Glutamatergic neuron (in vitro differentiated cells): ENCODE data around the gene CSNK1G1. TPM values are rescaled to one million over a fixed set of nuclear protein-coding genes. Genes with fewer than 3 reads are reported as not detected.

Source experiments
- DNase-seq: peaks from one replicate; pipeline ENCODE4 v3.0.0; 2022
- H3K27ac Mint-ChIP-seq: one replicate; pipeline ENCODE4 v1.8.0; 2020; ENCODE audit warnings: mild to moderate bottlenecking, mixed read lengths, inconsistent platforms; ENCODE audit not compliant: unreplicated experiment
- H3K27me3 Mint-ChIP-seq: one replicate; pipeline ENCODE4 v1.8.0; 2020; ENCODE audit warnings: mild to moderate bottlenecking, moderate library complexity, mixed read lengths, inconsistent platforms; ENCODE audit not compliant: unreplicated experiment
- H3K36me3 Mint-ChIP-seq: one replicate; pipeline ENCODE4 v1.8.0; 2020; ENCODE audit warnings: mild to moderate bottlenecking, mixed read lengths, inconsistent platforms; ENCODE audit not compliant: unreplicated experiment
- H3K4me1 Mint-ChIP-seq: one replicate; pipeline ENCODE4 v1.8.0; 2020; ENCODE audit warnings: mild to moderate bottlenecking, low read depth, mixed read lengths, inconsistent platforms; ENCODE audit not compliant: unreplicated experiment
- H3K4me3 Mint-ChIP-seq: one replicate; pipeline ENCODE4 v1.8.0; 2020; ENCODE audit warnings: mild to moderate bottlenecking, mixed read lengths, inconsistent platforms; ENCODE audit not compliant: unreplicated experiment
- H3K9me3 Mint-ChIP-seq: one replicate; pipeline ENCODE4 v1.8.0; 2020; ENCODE audit warnings: mild to moderate bottlenecking, moderate library complexity, mixed read lengths, inconsistent platforms; ENCODE audit not compliant: unreplicated experiment
- total RNA-seq: library from RNA; stranded (reverse); fragmentation: NEBNext Ultra II Directional; extraction: Animal tissue kit (Norgen Biotek cat#: 25700); gene quantifications from one replicate; pipeline ENCODE4 v1.2.1, GENCODE V29; 2021; ENCODE audit not compliant: unreplicated experiment
- TF ChIP-seq, protein P1 (sequence below): fragments of 200-600 bp; sonication (generic); IDR thresholded peaks from one replicate; pipeline ENCODE4 v1.5.0; 2021; ENCODE audit not compliant: partially characterized antibody, unreplicated experiment

CSNK1G1 gene
- total RNA-seq, 1 donor from 2014 or later: 34.2 TPM

GRCh38 chr15:64163659-64164362 is 192.2 kb downstream of the CSNK1G1 start:
- TF ChIP-seq, protein P1, sequence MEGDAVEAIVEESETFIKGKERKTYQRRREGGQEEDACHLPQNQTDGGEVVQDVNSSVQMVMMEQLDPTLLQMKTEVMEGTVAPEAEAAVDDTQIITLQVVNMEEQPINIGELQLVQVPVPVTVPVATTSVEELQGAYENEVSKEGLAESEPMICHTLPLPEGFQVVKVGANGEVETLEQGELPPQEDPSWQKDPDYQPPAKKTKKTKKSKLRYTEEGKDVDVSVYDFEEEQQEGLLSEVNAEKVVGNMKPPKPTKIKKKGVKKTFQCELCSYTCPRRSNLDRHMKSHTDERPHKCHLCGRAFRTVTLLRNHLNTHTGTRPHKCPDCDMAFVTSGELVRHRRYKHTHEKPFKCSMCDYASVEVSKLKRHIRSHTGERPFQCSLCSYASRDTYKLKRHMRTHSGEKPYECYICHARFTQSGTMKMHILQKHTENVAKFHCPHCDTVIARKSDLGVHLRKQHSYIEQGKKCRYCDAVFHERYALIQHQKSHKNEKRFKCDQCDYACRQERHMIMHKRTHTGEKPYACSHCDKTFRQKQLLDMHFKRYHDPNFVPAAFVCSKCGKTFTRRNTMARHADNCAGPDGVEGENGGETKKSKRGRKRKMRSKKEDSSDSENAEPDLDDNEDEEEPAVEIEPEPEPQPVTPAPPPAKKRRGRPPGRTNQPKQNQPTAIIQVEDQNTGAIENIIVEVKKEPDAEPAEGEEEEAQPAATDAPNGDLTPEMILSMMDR: no peak
- peak overlapping the region; percentile 88 for H3K4me3 Mint-ChIP-seq
- peaks cover 24% of the 10 kb centered on the region for H3K4me1 Mint-ChIP-seq
- H3K9me3 Mint-ChIP-seq: peaks cover 14% of the 10 kb centered on the region
- H3K27ac Mint-ChIP-seq: peak overlapping the region; percentile 76
- H3K36me3 Mint-ChIP-seq: peaks cover under 1% of the 10 kb centered on the region
- no peak for DNase-seq
- peaks cover 5% of the 10 kb centered on the region for H3K27me3 Mint-ChIP-seq

DNA sequence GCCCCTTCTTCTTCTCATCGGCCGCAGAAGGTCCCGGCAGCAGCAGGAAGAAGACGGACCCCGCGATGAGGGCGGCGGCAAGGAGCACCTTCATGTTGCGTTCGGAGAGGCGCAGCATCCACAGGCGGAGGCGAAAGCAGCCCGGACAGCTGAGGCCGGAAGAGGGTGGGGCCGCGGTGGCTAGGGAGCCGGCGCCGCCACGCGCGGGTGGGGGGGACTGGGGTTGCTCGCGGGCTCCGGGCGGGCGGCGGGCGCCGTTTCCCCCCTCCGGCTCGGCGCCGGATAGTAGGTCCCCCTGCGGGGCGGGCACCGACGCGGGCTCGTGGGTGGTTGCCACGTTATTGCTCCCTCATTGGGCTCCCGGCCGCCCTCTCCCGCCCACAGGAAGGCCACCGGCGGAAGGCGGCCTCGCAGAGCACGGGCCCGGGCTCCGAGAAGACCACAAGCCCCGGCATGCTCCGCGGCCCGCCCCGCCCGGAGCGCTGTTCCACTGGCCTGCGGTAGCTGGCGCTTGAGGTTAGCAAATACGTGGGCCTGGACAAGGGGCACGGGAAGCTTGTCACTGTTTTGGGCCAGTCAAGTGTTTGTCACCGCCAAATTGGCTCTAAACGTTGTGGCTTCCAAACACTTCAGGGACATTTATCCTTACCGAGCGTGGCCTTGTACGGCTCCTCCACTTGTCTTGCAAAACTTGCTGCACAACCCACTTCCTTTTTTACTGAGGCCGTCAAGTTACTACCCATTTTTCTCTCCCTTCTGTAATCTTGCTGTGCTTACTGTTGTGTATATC is 192.9 kb downstream of the CSNK1G1 start, which contains the start of gene PPIB:
Gene PPIB, minus strand, starts transcription at position 154 of the 790 bp plus-strand sequence. Its CDS starts 36 bp downstream, at position 118.
- Mint-ChIP-seq H3K27ac (peak within 1 kb of the TSS; percentile 88), H3K36me3 (peaks cover 4% of the 10 kb centered on the region), H3K4me3 (peak within 1 kb of the TSS; percentile 94), H3K27me3 (peaks cover 5% of the 10 kb centered on the region), H3K9me3 (peaks cover 18% of the 10 kb centered on the region), H3K4me1 (peaks cover 28% of the 10 kb centered on the region)
- TF ChIP-seq, protein P1: no peak
- peak; percentile 96 for DNase-seq

DNA sequence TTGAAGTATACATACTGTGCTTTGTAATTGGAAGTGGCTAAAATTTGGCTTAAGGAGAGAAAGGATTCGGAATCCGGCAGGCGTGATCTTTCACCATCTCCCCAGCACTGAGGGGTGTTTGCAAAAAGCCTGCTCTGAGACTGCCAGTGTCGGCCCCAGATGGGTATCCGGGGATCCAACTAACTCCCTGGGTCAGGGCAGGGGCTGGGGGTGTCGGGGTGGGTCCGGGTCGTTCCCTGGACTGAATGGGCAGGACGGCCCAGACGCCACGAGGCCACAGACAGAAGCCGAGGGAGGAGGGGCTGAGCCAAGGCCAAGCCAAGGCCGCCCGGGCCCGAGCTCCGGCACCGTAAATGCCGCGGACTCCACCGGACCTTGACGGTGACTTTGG is 193.5 kb downstream of the CSNK1G1 start:
- Mint-ChIP-seq H3K36me3 (peaks cover 4% of the 10 kb centered on the region), H3K27me3 (peaks cover 5% of the 10 kb centered on the region), H3K4me3 (peak overlapping the region; percentile 94), H3K9me3 (peaks cover 18% of the 10 kb centered on the region), H3K27ac (peak overlapping the region; percentile 88), H3K4me1 (peaks cover 28% of the 10 kb centered on the region)
- TF ChIP-seq, protein P1: no peak
- no peak for DNase-seq

DNA sequence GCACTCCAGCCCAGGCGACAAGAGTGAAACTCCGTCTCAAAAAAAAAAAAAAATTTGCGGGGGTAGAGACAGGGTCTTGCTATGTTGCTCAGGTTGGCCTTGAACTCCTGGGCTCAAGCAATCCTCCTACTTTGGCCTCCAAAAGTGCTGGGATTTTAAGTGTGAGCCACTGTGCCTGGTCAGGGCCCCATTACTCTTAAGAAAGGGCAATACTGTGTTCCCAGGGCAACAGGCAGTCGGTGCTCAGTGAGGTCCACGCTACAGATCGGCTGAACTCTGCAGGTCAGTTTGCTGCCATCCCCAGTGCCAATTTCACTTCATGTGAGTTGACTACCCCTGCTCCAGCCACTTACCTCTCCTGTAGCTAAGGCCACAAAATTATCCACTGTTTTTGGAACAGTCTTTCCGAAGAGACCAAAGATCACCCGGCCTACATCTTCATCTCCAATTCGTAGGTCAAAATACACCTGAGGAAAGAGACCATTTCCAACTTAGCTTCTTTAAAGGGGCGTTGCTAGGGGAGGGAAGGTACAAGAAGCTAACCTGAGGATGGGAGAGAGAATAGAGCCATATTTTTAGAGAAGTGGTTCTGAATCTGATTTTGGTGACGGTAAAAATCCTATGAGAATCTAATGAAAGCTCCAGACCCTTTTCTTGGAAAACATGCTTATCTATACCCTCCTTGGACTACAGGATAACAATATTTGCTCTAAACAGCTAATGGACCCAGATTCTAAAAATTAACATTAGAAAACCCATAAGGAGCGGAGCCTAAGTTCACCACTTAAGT is 194.1 kb downstream of the CSNK1G1 start:
- TF ChIP-seq, protein P1: no peak
- peaks cover 18% of the 10 kb centered on the region for H3K9me3 Mint-ChIP-seq

More for the DNA sequence above, 194.1 kb downstream of the CSNK1G1 start:
- peaks cover 26% of the 10 kb centered on the region for H3K4me1 Mint-ChIP-seq
- H3K27me3 Mint-ChIP-seq: peaks cover 5% of the 10 kb centered on the region
- DNase-seq: no peak
- peak overlapping the region; percentile 94 for H3K4me3 Mint-ChIP-seq
- peaks cover 4% of the 10 kb centered on the region for H3K36me3 Mint-ChIP-seq
- peak overlapping the region; percentile 88 for H3K27ac Mint-ChIP-seq
